ENCODE data around the gene E2F8.

E2F8 gene

DNA sequence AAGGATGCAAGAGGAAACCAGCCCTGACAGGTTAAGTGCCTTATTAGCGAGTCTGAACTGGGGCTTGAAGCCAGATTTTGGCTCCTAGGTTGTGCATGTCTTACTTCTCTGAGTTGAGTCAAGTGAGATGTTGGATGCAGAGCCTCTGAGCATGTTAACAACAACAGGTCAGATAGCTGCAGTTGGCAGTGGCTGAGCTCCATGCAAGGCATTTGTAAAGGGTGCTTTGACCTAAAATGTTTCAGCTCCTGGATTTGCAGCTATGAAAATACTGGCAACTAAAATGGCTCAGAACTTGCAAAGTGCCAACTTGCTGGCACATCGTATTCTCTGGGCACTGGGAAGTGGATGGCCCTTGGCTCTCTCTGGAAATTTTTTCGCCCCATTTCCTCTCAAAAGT is 22.5 kb downstream of the E2F8 start:
- DNase-seq: no peak

DNA sequence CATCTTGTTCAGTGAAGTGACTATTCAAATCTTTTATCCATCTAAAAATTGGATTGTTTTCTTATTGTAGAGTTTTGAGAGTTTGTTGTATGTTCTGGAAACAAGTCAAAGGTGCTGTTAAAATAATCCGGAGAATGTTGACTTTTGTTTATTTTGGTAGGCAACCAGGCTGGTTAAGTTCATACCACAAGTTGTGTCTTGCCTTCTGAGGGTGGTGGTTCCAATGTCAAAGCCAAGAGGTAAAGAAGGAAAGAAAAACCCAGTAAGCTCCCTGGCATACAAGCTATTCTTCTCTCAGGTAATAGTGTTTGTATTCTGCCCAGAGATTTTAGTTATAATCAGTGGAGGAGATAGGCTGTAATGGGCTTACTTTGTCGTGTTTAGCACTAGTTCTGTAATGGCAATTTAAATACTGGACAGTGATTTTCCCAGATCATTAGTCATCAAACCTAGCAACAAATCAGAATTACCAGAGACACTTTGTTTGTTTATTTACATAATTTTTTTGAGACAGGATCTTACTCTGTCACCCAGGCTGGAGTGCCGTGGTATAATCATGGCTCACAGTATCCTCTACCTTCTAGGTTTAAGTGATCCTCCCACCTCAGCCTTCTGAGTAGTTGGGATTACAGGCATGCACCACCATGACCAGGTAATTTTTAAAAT is 23.9 kb downstream of the E2F8 start:
- DNase-seq: no peak

GRCh38 chr11:19216021-19216420 is 24.7 kb downstream of the E2F8 start:
- no peak for DNase-seq

GRCh38 chr11:19209617-19210370 is 31.0 kb downstream of the E2F8 start:
- DNase-seq: no peak

- no peak for DNase-seq
These were observed 31.7 kb downstream of the E2F8 start for GRCh38 chr11:19208959-19209546.

- DNase-seq: no peak
These were observed 32.6 kb downstream of the E2F8 start for GRCh38 chr11:19208181-19208580.

DNA sequence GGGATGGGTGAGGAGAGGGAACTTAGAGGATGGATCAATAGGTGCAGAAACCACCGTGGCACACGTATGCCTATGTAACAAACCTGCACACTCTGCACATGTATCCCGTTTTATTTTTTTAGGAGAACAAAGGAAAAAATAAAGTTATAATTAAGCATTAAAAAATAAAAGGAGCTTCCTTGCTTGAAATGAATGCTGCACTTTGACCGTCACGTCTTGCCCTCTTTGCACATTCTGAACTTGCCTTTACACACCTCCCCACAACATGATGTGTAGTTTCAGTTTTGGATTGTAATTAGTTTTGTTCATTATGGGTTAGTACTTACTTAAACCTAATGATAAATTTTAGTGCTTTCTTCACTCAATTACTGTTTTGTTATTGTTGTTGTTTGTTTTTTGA is 35.9 kb downstream of the E2F8 start:
- DNase-seq: no peak

- no peak for DNase-seq
These were observed 38.8 kb downstream of the E2F8 start, which contains the start of gene CSRP3 for GRCh38 chr11:19201737-19202605. Gene CSRP3, minus strand, starts transcription at chr11:19201983. Its CDS starts 9,535 bp downstream, at chr11:19192448.

DNA sequence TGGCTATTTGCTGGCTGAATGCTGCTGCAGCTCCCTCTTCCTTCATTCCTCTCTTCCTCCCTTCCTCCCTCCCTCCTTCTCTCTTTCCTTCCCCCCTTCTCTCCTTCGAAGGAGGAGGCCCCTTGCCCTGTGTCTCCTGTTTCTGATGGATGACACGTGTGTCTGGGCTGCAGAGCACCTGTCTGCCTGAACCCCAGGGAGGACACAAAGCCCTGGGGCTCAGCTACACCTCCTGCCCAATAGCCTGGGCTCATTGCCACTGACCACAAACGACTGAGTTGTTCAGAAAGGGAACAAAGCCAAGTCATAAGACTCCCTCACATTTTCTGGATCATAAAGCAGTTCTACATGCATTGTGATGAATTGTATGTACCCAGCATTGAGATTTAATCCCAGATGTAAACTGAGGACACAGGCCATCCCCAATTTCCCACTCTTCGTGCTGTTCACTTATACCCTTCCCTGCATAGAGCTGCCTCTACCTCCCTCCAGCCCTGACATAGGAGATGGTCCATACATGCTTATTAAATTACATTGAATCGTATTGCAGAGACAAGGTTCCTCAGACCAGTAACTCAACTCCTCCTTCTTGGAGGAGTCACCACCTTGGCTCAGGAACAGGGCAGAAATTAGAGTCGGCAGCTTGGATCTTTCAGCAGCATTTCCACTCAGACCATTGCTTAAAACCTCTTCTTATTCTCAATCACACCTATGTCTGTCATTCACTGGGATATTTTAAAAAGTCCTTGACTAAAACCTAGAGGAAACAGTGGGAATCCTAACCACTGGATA is 40.1 kb downstream of the E2F8 start:
- DNase-seq: no peak

- no peak for DNase-seq
These were observed 41.0 kb downstream of the E2F8 start for GRCh38 chr11:19199771-19200170.

- no peak for DNase-seq
These were observed 41.7 kb downstream of the E2F8 start for GRCh38 chr11:19199048-19199447.

DNA sequence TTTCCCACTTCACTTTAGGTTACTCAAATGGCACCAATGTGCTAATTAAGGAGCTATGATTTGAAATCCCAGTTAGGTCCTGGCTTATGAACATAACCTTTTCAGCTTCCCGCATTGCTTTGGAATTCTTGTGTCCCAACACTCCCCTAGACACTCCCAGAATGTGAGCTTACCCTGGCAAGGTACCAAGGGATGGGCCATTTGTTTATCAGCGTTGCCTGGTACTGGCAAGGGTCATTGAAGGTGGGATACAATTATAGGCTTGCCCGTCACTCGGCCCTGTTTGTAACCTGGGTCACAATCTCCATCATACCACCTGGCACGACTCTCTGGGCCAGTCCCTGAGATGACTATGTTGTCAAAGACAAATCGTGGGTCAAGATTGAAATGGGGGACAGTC is 44.3 kb downstream of the E2F8 start:
- no peak for DNase-seq

- DNase-seq: no peak
These were observed 46.0 kb downstream of the E2F8 start for GRCh38 chr11:19194620-19195308.

- DNase-seq: no peak
These were observed 46.8 kb downstream of the E2F8 start for GRCh38 chr11:19193916-19194315.

GRCh38 chr11:19191530-19192169 is 49.1 kb downstream of the E2F8 start:
- DNase-seq: no peak

- DNase-seq: no peak
These were observed 52.9 kb downstream of the E2F8 start for GRCh38 chr11:19187833-19188258.

GRCh38 chr11:19187114-19187832 is 53.5 kb downstream of the E2F8 start:
- DNase-seq: no peak

DNA sequence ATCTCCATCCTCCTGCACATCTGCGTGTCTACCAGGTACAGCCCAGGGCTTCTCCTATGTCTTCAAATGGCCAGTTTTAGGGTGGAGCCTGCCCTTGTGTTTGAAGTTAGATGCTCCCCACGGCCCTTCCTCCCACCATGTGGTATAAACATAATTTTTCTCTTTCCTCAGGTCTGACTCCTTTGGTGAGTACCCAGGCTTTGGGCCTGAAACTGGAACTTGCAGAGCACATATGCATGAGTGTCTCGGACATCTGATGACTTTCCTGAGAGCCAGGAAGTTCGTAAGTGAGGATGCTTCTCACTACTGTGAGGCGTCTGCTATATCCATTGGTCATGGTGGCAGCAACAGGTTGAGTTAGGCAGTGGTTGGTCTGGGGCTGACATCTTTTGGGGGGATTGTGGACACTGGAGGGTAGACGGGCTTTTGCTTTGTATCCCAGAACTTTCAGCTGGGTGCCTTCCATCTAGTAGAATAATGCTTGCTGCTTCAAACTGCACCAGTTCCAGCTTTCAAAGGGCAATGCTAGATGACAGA is 55.2 kb downstream of the E2F8 start:
- DNase-seq: no peak

DNA sequence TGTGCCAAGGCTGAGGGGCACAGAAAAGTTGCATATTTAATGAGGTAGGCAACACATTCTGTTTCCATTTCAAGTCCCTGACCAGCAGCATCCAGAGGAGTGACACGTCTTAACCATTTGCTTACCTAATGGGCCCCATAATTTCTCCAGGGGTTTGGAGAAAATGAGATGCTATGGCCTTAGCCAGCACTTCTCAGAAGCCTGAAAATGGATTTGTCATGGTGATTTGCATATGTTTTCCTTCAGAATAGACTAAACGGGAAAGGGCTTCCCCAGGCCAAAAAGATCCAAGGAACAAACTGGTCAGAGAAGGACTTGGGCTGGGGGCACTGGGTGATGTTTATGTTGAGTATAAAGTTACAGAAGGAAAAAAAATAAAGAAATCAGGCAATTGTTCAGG is 55.7 kb downstream of the E2F8 start:
- DNase-seq: no peak

GRCh38 chr11:19183646-19184045 is 57.1 kb downstream of the E2F8 start:
- no peak for DNase-seq

All from activated naive CD4-positive, alpha-beta T cell (primary cell).